ENCODE measurements around the gene ALK. TPM values are rescaled to one million over a fixed set of nuclear protein-coding genes. Genes with fewer than 3 reads are reported as not detected.
A peak's percentile ranks its signal among the peaks of the same experiment; 100 is the strongest.

ALK gene
- polyA plus RNA-seq, 3 donors = not detected

DNA sequence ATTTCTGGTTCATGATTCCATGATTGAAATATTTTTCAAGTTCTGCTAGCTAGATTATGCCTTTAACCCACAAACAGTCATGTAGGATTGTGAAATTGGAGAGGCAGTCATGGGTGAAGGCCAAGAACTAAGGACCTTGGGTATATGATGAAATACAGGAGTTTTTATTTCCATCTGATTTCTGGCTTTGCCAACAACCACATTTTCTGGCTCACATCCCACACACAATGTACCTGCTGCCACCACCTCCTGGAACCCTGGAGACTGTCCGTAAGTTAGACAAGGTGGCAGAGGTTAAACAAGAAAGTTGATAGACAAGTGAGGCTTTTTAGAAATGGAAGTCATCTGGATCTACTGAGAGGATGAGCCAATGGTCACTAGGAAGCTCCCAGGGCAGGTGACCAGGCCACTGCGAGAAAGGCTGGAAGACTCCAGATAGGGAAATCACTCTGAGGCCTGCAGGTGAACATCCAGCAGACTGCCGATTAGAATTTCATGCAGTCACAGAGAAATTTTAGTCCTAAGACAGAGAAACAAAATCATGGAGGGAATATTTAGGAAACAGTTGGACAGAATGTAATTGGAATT, 402.0 kb downstream of the ALK start:
- H3K36me3 ChIP-seq (replicated peaks in 1 of 2; ENCODE audit: control insufficient read depth in 1 of 2, insufficient read depth in 2 of 2, low read length in 2 of 2) = no peaks in the 10 kb centered on the region
- Mint-ChIP-seq H3K27ac (no peak overlapping the region), H3K4me1 (peaks cover 25% of the 10 kb centered on the region), H3K36me3 (no peaks in the 10 kb centered on the region), H3K4me3 (no peak overlapping the region), H3K27me3 (ENCODE audit: low read depth in 3 of 3) (peaks cover 0 to 8% (median 3%) of the 10 kb centered on the region in 3 donors), H3K9me3 (peaks cover 0 to 2% (median 0%) of the 10 kb centered on the region in 7 donors)
- no peaks in the 10 kb centered on the region for H3K27me3 ChIP-seq (ENCODE audit: control insufficient read depth in 2 of 2, insufficient read depth in 2 of 2, low read length in 2 of 2)
- H3K9ac ChIP-seq (ENCODE audit: insufficient read depth, low read length, poor library complexity, severe bottlenecking) = no peak overlapping the region
- peak in 1 of 3 donors; percentile 6 for DNase-seq
- H3K79me2 ChIP-seq (ENCODE audit: insufficient read depth, low read length) = no peaks in the 10 kb centered on the region
- no peak overlapping the region for H2AFZ ChIP-seq (ENCODE audit: insufficient read depth, low read depth, low read length, poor library complexity, severe bottlenecking)
- no peak overlapping the region for H3K4me2 ChIP-seq (replicated peaks; ENCODE audit: extremely low read depth, low read length, poor library complexity, severe bottlenecking)
- peaks cover 0 to 3% of the 10 kb centered on the region in 2 donors for H3K4me1 ChIP-seq (ENCODE audit: control insufficient read depth in 1 of 2, insufficient read depth in 2 of 2, low read length in 2 of 2)
- H4K20me1 ChIP-seq (ENCODE audit: insufficient read depth, low read length) = no peaks in the 10 kb centered on the region
- 83% methylated on average over 2 of the region's 3 CpGs for WGBS (ENCODE audit: insufficient coverage)
- intact Hi-C loops (cut with micrococcal nuclease) = no loop called here
- H3K27ac ChIP-seq (ENCODE audit: low read depth in 1 of 2, low read length in 2 of 2) = no peak overlapping the region
- TF ChIP-seq, protein P1, sequence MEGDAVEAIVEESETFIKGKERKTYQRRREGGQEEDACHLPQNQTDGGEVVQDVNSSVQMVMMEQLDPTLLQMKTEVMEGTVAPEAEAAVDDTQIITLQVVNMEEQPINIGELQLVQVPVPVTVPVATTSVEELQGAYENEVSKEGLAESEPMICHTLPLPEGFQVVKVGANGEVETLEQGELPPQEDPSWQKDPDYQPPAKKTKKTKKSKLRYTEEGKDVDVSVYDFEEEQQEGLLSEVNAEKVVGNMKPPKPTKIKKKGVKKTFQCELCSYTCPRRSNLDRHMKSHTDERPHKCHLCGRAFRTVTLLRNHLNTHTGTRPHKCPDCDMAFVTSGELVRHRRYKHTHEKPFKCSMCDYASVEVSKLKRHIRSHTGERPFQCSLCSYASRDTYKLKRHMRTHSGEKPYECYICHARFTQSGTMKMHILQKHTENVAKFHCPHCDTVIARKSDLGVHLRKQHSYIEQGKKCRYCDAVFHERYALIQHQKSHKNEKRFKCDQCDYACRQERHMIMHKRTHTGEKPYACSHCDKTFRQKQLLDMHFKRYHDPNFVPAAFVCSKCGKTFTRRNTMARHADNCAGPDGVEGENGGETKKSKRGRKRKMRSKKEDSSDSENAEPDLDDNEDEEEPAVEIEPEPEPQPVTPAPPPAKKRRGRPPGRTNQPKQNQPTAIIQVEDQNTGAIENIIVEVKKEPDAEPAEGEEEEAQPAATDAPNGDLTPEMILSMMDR (IDR thresholded peaks at IDR 0.05) = no peak
- no peaks in the 10 kb centered on the region for H3K9me3 ChIP-seq (replicated peaks in 1 of 2; ENCODE audit: control insufficient read depth in 1 of 2, insufficient read depth in 1 of 2, low read length in 2 of 2)
- H3K4me3 ChIP-seq (replicated peaks in 1 of 3; ENCODE audit: low read depth in 2 of 3, low read length in 3 of 3) = no peak overlapping the region

DNA sequence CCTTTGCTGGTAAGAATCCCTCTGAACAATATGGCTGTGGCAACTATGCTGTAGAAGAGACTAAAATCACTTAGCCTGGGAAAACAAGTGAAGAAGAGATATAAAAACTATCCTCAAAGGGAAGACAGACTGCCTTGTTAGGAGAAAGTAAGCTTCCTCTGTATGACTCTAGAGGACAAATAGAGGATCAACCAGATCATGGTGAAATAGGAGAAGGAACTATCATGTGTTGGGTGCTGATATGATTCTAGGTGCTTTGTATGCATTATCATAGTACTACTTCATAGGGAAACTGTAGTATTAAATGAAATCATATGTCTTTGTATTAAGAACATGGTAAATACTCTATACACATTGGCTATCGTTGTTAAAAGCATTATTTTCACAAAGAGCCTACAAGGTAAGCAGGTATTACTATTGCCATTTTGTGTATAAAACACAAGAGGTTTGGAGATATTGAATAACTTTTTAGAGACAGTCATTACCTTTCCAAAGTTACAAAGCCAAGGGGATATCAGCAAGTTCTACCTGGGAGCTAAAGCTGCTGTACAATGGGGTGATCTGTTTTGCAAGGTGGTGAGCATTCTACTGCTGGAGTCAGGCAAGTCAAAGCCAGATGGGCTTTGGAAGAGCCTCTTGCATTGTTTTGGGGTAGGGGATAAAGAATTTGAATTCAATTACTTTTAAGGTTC, 402.6 kb downstream of the ALK start:
- TF ChIP-seq, protein P1 (IDR thresholded peaks at IDR 0.05) = no peak
- H2AFZ ChIP-seq (ENCODE audit: insufficient read depth, low read depth, low read length, poor library complexity, severe bottlenecking) = no peak overlapping the region
- peaks cover 0 to 3% of the 10 kb centered on the region in 2 donors for H3K4me1 ChIP-seq (ENCODE audit: control insufficient read depth in 1 of 2, insufficient read depth in 2 of 2, low read length in 2 of 2)
- H3K9ac ChIP-seq (ENCODE audit: insufficient read depth, low read length, poor library complexity, severe bottlenecking) = no peak overlapping the region
- Mint-ChIP-seq H3K27ac (no peak overlapping the region), H3K27me3 (ENCODE audit: low read depth in 3 of 3) (peaks cover 0 to 8% (median 3%) of the 10 kb centered on the region in 3 donors), H3K36me3 (no peaks in the 10 kb centered on the region), H3K4me1 (peaks cover 25% of the 10 kb centered on the region), H3K4me3 (no peak overlapping the region), H3K9me3 (peaks cover 0 to 2% (median 0%) of the 10 kb centered on the region in 7 donors)
- no peaks in the 10 kb centered on the region for H3K36me3 ChIP-seq (replicated peaks in 1 of 2; ENCODE audit: control insufficient read depth in 1 of 2, insufficient read depth in 2 of 2, low read length in 2 of 2)
- H3K27ac ChIP-seq (ENCODE audit: low read depth in 1 of 2, low read length in 2 of 2) = no peak overlapping the region
- DNase-seq = no peak
- H3K4me3 ChIP-seq (replicated peaks in 1 of 3; ENCODE audit: low read depth in 2 of 3, low read length in 3 of 3) = no peak overlapping the region
- H3K79me2 ChIP-seq (ENCODE audit: insufficient read depth, low read length) = no peaks in the 10 kb centered on the region
- no peaks in the 10 kb centered on the region for H4K20me1 ChIP-seq (ENCODE audit: insufficient read depth, low read length)
- no peaks in the 10 kb centered on the region for H3K27me3 ChIP-seq (ENCODE audit: control insufficient read depth in 2 of 2, insufficient read depth in 2 of 2, low read length in 2 of 2)
- no peak overlapping the region for H3K4me2 ChIP-seq (replicated peaks; ENCODE audit: extremely low read depth, low read length, poor library complexity, severe bottlenecking)
- no peaks in the 10 kb centered on the region for H3K9me3 ChIP-seq (replicated peaks in 1 of 2; ENCODE audit: control insufficient read depth in 1 of 2, insufficient read depth in 1 of 2, low read length in 2 of 2)
- intact Hi-C loops (cut with micrococcal nuclease) = no loop called here
- no CpG with 5 or more reads among the region's 1 CpG for WGBS (ENCODE audit: insufficient coverage)

Data from CD14-positive monocyte (primary cell).